IMR-90 (cell line): ENCODE data around the gene SPRR2A. TPM values are rescaled to one million over a fixed set of nuclear protein-coding genes. Genes with fewer than 3 reads are reported as not detected.

ENCODE experiments used
- ATAC-seq: fragments of 200-7000 bp; cut with Tn5 transposase; 2 replicates; pipeline ENCODE4 v1.9.1; 2020; ENCODE audit warnings: low read depth, mild to moderate bottlenecking, moderate library complexity
- BruUV-seq: library from RNA; stranded (reverse); fragments of 400-500 nt; replicated peaks from 2 replicates; lab custom pipeline; 2021; lab: Mats Ljungman, UMichigan
- CTCF ChIA-PET: fragments of 300-600 bp; formaldehyde crosslinking; extraction: SDS; loops from one replicate; lab custom pipeline; 2021; ENCODE audit warnings: antibody characterized with exemption; lab: Yijun Ruan, JAX
- POLR2A ChIA-PET: fragments of 300-600 bp; sonication (Branson Sonifier 250); formaldehyde crosslinking; loops from one replicate; lab custom pipeline; 2022; ENCODE audit warnings: antibody characterized with exemption; ENCODE audit not compliant: unreplicated experiment; lab: Charles Lee
- DNase-seq: peaks from one replicate; pipeline ENCODE4 v3.0.0; 2013
- H2AFZ ChIP-seq: replicated peaks from 2 replicates; pipeline ENCODE3; 2013; ENCODE audit warnings: low read length, mild to moderate bottlenecking; ENCODE audit not compliant: poor library complexity
- H2AK5ac ChIP-seq: 2 replicates; pipeline ENCODE4 v1.6.1; 2013; ENCODE audit warnings: low read depth, low read length, inconsistent platforms
- H2AK9ac ChIP-seq: replicated peaks from 2 replicates; pipeline ENCODE3; 2013; ENCODE audit warnings: mild to moderate bottlenecking, low read depth, low read length, moderate library complexity; ENCODE audit not compliant: poor library complexity
- H2BK120ac ChIP-seq: 2 replicates; pipeline ENCODE4 v1.6.1; 2013; ENCODE audit warnings: low read depth, low read length, inconsistent platforms
- H2BK15ac ChIP-seq: 3 replicates; pipeline ENCODE4 v1.6.1; 2013; ENCODE audit warnings: low read depth, low read length, inconsistent platforms
- H2BK20ac ChIP-seq: 2 replicates; pipeline ENCODE4 v1.6.1; 2013; ENCODE audit warnings: low read depth, mild to moderate bottlenecking, inconsistent platforms, low read length, moderate library complexity
- H2BK5ac ChIP-seq: 2 replicates; pipeline ENCODE4 v1.6.1; 2013; ENCODE audit warnings: mild to moderate bottlenecking, low read depth, low read length, inconsistent platforms; ENCODE audit not compliant: poor library complexity, severe bottlenecking
- H3K14ac ChIP-seq: replicated peaks from 2 replicates; pipeline ENCODE4 v1.6.1; 2013; ENCODE audit warnings: low read depth, low read length, inconsistent platforms
- H3K18ac ChIP-seq: 2 replicates; pipeline ENCODE4 v1.6.1; 2013; ENCODE audit warnings: low read depth, low read length, control low read depth
- H3K23ac ChIP-seq: 2 replicates; pipeline ENCODE4 v1.6.1; 2013; ENCODE audit warnings: low read depth, low read length, inconsistent platforms
- H3K27ac ChIP-seq: 2 replicates; pipeline ENCODE4 v1.5.1; 2013; ENCODE audit warnings: mild to moderate bottlenecking, control low read depth, low read length; ENCODE audit not compliant: insufficient read depth
- H3K27me3 ChIP-seq: 2 replicates; pipeline ENCODE4 v1.6.1; 2013; ENCODE audit warnings: low read length; ENCODE audit not compliant: control insufficient read depth, insufficient read depth
- H3K36me3 ChIP-seq: 2 replicates; pipeline ENCODE4 v1.6.1; 2013; ENCODE audit warnings: low read length, mixed read lengths; ENCODE audit not compliant: control insufficient read depth, insufficient read depth
- H3K4ac ChIP-seq: 2 replicates; pipeline ENCODE4 v1.6.1; 2013; ENCODE audit warnings: low read depth, low read length, inconsistent platforms
- H3K4me1 ChIP-seq: 2 replicates; pipeline ENCODE4 v1.6.1; 2013; ENCODE audit warnings: low read length, mixed read lengths; ENCODE audit not compliant: control insufficient read depth, insufficient read depth
- H3K4me2 ChIP-seq: 2 replicates; pipeline ENCODE4 v1.6.1; 2013; ENCODE audit warnings: low read depth, mild to moderate bottlenecking, control low read depth, low read length, moderate library complexity
- H3K4me3 ChIP-seq: 2 replicates; pipeline ENCODE4 v1.5.1; 2013; ENCODE audit warnings: low read depth, mild to moderate bottlenecking, control low read depth, low read length, moderate library complexity; ENCODE audit not compliant: insufficient read depth
- H3K56ac ChIP-seq: 2 replicates; pipeline ENCODE4 v1.6.1; 2013; ENCODE audit warnings: low read length, inconsistent platforms; ENCODE audit not compliant: insufficient read depth; ENCODE audit errors: extremely low read depth
- H3K79me1 ChIP-seq, 2 experiments: 2 replicates each; pipeline ENCODE4 v1.6.1; 2013; ENCODE audit warnings: low read length in 2 of 2, inconsistent platforms in 1 of 2, low read depth in 1 of 2
- H3K9ac ChIP-seq: 2 replicates; pipeline ENCODE4 v1.6.1; 2013; ENCODE audit warnings: low read depth, low read length, control low read depth
- H3K9me1 ChIP-seq: 2 replicates; pipeline ENCODE4 v1.6.1; 2013; ENCODE audit warnings: low read length, inconsistent platforms; ENCODE audit not compliant: insufficient read depth
- H3K9me3 ChIP-seq: 2 replicates; pipeline ENCODE4 v1.6.1; 2013; ENCODE audit warnings: low read length; ENCODE audit not compliant: control insufficient read depth, insufficient read depth
- H4K20me1 ChIP-seq: 2 replicates; pipeline ENCODE4 v1.6.1; 2013; ENCODE audit warnings: low read length, inconsistent platforms; ENCODE audit not compliant: insufficient read depth
- H4K5ac ChIP-seq: 2 replicates; pipeline ENCODE4 v1.6.1; 2013; ENCODE audit warnings: mild to moderate bottlenecking, low read depth, low read length, control low read depth
- H4K8ac ChIP-seq, 2 experiments: 2 replicates each; pipeline ENCODE4 v1.6.1; 2013; ENCODE audit warnings: low read depth in 2 of 2, low read length in 2 of 2, control low read depth in 1 of 2, inconsistent platforms in 1 of 2
- H4K91ac ChIP-seq: 2 replicates; pipeline ENCODE4 v1.6.1; 2013; ENCODE audit warnings: low read depth, low read length, inconsistent platforms; ENCODE audit not compliant: insufficient read depth
- RAD21 ChIP-seq: IDR thresholded peaks from 2 replicates; pipeline ENCODE4 v1.6.1; 2012; ENCODE audit warnings: low read length, improper control_type of control experiment
- RCOR1 ChIP-seq: IDR thresholded peaks from 2 replicates; pipeline ENCODE4 v1.6.1; 2012; ENCODE audit warnings: mild to moderate bottlenecking, low read length, improper control_type of control experiment; ENCODE audit not compliant: insufficient replicate concordance
- SMC3 ChIP-seq: fragments of 150-350 bp; IDR thresholded peaks from 2 replicates; pipeline ENCODE4 v1.6.1; 2016; ENCODE audit warnings: low read depth, mild to moderate bottlenecking, antibody characterized with exemption, low read length, moderate library complexity
- USF2 ChIP-seq: fragments of 150-350 bp; IDR thresholded peaks from 2 replicates; pipeline ENCODE4 v1.6.1; 2017; ENCODE audit warnings: mild to moderate bottlenecking, antibody characterized with exemption, low read length, low read depth
- WGBS, 2 experiments: methylation state at CpG; one replicate each; pipeline versions ENCODE4 v1.1.5 to v1.1.7; 2013; ENCODE audit warnings: missing lambda C conversion rate in 2 of 2; ENCODE audit not compliant: insufficient read length in 1 of 2; ENCODE audit errors: extremely low coverage in 2 of 2; 5-methylcytosine and 5-hydroxymethylcytosine counted together
- dilution Hi-C: fragments of 300-500 bp; cut with HindIII; formaldehyde crosslinking; loops from one replicate; pipeline ENCODE4 v1.14.3; 2018; ENCODE audit warnings: low sequenced_read_pairs; ENCODE audit not compliant: unreplicated experiment
- in situ Hi-C: fragments of 300-500 bp; cut with MboI; formaldehyde crosslinking; loops from 3 replicates; pipeline ENCODE4 v1.14.3; 2019; ENCODE audit warnings: low sequenced_read_pairs, inconsistent platforms, mixed read lengths
- intact Hi-C: fragments of 100-400 bp; cut with micrococcal nuclease; formaldehyde crosslinking; loops from 2 replicates; pipeline ENCODE4 v1.10.0; 2022
- polyA plus RNA-seq, 3 experiments: library from polyadenylated mRNA; depleted of rRNA; stranded (reverse); fragments of >200 nt; gene quantifications; 2 replicates each; pipeline ENCODE4 v1.2.3, GENCODE V29; 2012; ENCODE audit warnings: low replicate concordance in 1 of 3
- total RNA-seq: library from RNA; depleted of rRNA; stranded (reverse); fragments of >200 nt; gene quantifications from 2 replicates; pipeline ENCODE4 v1.2.3, GENCODE V29; 2012

The SPRR2A gene
- total and polyA plus RNA-seq, 2 of the 4 experiments (the other 2 are of a cell fraction), result not detected

DNA sequence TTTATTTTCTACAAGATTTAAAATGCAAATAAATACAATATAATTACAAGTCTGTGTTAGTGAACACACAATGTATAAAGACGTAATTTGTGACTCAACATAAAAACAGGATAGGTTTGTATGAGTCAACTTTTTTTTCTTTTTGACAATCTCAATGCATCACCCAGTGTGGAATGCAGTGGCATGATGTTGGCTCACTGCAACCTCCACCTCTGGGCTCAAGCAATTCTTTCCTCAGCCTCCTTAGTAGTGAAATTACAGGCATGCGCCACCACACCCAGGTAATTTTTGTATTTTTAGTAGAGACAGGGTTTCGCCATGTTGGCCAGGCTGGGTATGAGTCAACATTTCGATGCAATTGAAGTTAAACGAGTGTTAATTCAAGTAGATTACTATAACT lies 42.9 kb upstream of the SPRR2A start:
- POLR2A ChIA-PET, result no interaction called here
- intact Hi-C loops, result no loop called here

More for the DNA sequence above, 42.9 kb upstream of the SPRR2A start:
- no peaks in the 10 kb centered on the region for H3K9me3 ChIP-seq
- H2AFZ ChIP-seq, result no peak overlapping the region
- no TSS peak for BruUV-seq
- no CpG with 5 or more reads among the region's 5 CpGs for WGBS, 2 experiments
- no peak overlapping the region for H4K5ac ChIP-seq
- no peak overlapping the region for H2BK15ac ChIP-seq
- no peaks in the 10 kb centered on the region for H3K9me1 ChIP-seq
- in situ Hi-C loops (no loop called here), dilution Hi-C loops (no loop called here)
- H2AK5ac ChIP-seq, result no peak overlapping the region
- no peaks in the 10 kb centered on the region for H3K36me3 ChIP-seq
- H2AK9ac ChIP-seq, result no peak overlapping the region
- CTCF ChIA-PET, result no interaction called here
- no peak for ATAC-seq
- no peaks in the 10 kb centered on the region for H3K79me1 ChIP-seq
- H3K4me1 ChIP-seq, result no peaks in the 10 kb centered on the region
- no peak overlapping the region for H3K18ac ChIP-seq
- no peaks in the 10 kb centered on the region for H3K27me3 ChIP-seq
- no peak overlapping the region for H2BK120ac ChIP-seq
- no peak overlapping the region for H3K14ac ChIP-seq
- H4K8ac ChIP-seq, result no peak overlapping the region
- no peak overlapping the region for H3K4me2 ChIP-seq
- no peak overlapping the region for H3K56ac ChIP-seq
- H3K27ac ChIP-seq, result no peak overlapping the region
- H2BK20ac ChIP-seq, result no peak overlapping the region
- H3K9ac ChIP-seq, result no peak overlapping the region
- no peak overlapping the region for H2BK5ac ChIP-seq
- H4K91ac ChIP-seq, result no peak overlapping the region
- TF ChIP-seq SMC3 (no peak), USF2 (no peak), RAD21 (no peak), RCOR1 (no peak)
- no peak overlapping the region for H3K23ac ChIP-seq
- peak; percentile 4 for DNase-seq
- H4K20me1 ChIP-seq, result no peaks in the 10 kb centered on the region
- H3K4me3 ChIP-seq, result no peak overlapping the region
- H3K4ac ChIP-seq, result no peak overlapping the region
